DMS153 (cell line): ENCODE measurements around the gene MAPK1.
A peak's percentile ranks its signal among the peaks of the same experiment; 100 is the strongest.
"Not testable (repeated sequence)": the region's sequence is repeated elsewhere in the genome, so short reads cannot be mapped to it uniquely, and the experiment has no call there.

Experiments used
- DNase-seq: peaks from one replicate; lab custom pipeline; 2025; lab: John Stamatoyannopoulos, UW

MAPK1 gene

GRCh38 chr22:21867528-21868266 is at the start of gene MAPK1:
Gene MAPK1 (minus strand): TSS chr22:21867645. CDS start chr22:21867440, 205 bp downstream.
- peak; percentile 74 for DNase-seq

DNA sequence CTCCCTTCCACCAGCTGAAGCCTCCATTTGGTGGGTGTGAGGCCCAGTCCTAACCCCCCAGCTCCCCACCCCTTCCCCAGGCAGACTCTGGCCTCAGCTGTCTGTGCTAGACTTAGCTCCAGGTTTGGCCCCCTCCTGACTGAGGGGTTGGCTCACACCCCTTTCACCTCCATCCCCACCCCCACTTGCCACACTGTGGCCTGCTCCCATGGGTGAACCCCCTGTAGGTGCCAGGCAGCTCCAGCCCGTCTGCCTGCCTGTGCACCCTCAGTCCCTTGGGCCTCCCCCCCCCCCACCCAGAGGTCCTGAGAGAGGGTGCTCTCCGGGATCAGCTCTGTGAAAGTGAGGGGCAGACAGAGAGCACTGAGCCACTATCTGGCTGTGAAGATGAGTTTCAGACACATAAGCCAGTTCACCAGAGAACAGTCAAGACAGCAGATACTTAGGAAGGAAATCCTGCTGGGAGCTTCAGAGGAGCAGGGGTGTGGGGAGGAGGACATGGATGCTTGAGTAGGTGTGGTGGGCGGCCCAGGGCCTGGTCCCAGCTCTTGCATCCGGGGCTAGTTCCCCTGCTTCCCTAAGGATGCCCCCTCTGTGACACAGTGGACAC is 49.0 kb upstream of the MAPK1 start:
- DNase-seq = no peak

DNA sequence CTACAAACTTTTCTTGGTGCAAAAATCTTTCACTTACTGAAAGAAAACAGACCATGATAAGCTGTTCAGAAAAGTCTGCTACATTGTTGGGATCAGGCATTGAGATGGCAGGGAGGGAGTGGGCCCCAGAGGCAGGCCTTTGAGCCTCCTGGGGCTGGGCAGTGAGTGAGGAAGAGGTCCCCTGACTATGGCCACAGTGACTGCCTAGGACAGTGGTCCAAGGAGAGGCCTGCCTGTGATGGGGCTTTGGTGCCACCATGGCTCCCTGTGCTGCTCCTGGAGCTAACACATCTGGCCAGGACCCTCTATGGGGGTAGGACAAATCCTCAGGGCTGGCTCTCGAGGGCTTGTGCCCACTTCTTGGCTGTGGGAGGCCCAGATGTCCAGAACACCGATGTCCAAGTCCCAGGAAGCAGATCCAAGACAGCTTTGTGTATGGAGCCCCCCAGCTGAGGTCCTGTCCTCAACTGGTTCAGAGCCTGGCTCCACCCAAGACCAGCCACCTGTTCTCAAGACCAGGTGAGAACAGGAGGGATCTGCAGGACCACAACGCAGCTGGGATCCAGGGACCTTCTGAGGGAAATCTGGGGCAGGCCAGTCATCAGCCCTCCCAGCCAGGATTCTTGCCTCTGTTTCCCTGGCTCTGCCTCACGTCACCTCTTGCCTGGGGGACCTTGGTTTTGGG is 48.3 kb upstream of the MAPK1 start:
- no peak for DNase-seq

- DNase-seq = not testable (repeated sequence)
Observed at GRCh38 chr22:21914033-21914642, 46.7 kb upstream of the MAPK1 start.

DNA sequence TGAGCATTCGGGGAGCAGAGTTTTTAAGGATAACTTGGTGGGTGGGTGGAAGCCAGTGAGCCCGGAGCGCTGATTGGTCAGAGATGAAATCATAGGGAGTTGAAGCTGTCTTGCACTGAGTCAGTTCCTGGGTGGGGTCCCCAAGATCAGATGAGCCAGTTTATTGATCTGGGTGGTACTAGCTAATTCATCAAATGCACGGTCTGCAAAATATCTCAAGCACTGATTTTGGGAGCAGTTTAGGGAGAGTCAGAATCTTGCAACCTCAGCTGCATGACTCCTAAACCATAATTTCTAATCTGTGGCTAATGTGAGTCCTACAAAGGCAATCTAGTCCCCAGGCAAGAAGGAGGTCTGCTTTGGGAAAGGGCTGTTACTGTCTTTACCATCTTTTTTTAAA is 42.9 kb upstream of the MAPK1 start:
- not testable (repeated sequence) for DNase-seq

- DNase-seq = no peak
Observed at GRCh38 chr22:21909871-21910270, 42.4 kb upstream of the MAPK1 start.

GRCh38 chr22:21907638-21908522 is 40.4 kb upstream of the MAPK1 start:
- no peak for DNase-seq

- DNase-seq = not testable (repeated sequence)
Observed at GRCh38 chr22:21905234-21905633, 37.8 kb upstream of the MAPK1 start.

GRCh38 chr22:21904250-21904789 is 36.9 kb upstream of the MAPK1 start:
- no peak for DNase-seq

- DNase-seq = no peak
Observed at GRCh38 chr22:21903283-21903682, 35.8 kb upstream of the MAPK1 start.

GRCh38 chr22:21902296-21903087 is 35.0 kb upstream of the MAPK1 start:
- no peak for DNase-seq

GRCh38 chr22:21898354-21898896 is 31.0 kb upstream of the MAPK1 start:
- DNase-seq = no peak

DNA sequence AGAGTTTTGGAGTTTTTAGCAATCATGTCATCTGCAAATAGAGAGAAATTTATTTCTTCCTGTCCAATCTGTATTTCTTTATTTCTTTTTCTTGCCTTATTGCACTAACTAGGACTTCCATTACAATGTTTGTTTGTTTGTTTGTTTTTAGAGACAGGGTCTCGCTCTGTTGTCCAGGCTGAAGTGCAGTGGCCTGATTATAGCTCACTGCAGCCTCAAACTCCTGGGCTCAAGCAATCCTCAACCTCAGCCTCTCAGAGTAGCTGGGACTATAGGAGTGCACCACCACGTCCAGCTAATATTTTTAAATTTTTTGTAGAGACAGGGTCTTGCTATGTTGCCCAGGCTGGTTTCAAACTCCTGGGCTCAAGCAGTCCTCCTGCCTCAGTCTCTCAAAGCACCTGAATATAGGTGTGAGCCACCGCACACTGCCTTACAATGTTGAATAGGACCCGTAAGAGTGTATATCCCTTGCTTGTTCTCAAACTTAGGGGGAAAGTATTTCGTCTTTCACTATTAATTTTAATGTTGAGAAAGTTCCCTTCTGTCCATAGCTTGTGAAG is 29.6 kb upstream of the MAPK1 start:
- DNase-seq = no peak

GRCh38 chr22:21896275-21896674 is 28.8 kb upstream of the MAPK1 start:
- not testable (repeated sequence) for DNase-seq

DNA sequence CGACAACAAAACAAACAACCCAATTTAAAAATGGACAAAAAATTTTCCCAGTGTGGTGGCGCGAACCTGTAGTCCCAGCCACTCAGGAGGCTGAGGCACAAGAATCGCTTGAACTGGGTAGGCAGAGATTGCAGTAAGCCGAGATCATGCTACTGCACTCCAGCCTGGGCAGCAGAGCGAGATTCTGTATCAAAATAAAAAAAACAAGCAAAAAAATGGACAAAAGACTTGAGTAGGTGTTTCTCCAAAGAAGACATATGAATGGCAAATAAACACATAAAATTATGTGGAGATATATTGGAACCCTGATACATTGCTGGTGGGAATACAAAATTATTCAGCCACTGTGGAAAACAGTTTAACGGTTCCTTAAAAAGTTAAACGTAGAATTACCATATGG is 27.4 kb upstream of the MAPK1 start:
- DNase-seq = no peak

GRCh38 chr22:21889251-21889990 is 22.0 kb upstream of the MAPK1 start:
- no peak for DNase-seq

- no peak for DNase-seq
Observed at GRCh38 chr22:21887841-21888240, 20.4 kb upstream of the MAPK1 start.

DNA sequence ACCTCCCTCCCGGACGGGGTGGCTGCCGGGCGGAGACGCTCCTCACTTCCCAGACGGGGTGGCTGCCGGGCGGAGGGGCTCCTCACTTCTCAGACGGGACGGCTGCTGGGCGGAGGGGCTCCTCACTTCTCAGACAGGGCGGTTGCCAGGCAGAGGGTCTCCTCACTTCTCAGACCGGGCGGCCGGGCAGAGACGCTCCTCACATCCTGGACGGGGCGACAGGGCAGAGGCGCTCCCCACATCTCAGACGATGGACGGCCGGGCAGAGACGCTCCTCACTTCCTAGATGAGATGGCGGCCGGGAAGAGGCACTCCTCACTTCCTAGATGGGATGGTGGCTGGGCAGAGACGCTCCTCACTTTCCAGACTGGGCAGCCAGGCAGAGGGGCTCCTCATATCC is 16.5 kb upstream of the MAPK1 start:
- not testable (repeated sequence) for DNase-seq

DNA sequence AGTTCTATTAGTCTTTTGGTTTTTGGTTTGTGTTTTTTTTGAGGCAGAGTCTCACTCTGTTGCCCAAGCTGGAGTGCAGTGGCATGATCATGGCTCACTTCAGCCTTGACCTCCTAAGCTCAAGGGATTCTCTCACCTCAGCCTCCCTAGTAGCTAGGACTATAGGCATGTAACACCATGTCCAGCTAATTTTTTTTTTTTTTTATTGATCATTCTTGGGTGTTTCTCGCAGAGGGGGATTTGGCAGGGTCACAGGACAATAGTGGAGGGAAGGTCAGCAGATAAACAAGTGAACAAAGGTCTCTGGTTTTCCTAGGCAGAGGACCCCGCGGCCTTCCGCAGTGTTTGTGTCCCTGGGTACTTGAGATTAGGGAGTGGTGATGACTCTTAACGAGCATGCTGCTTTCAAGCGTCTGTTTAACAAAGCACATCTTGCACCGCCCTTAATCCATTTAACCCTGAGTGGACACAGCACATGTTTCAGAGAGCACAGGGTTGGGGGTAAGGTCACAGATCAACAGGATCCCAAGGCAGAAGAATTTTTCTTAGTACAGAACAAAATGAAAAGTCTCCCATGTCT is 15.4 kb upstream of the MAPK1 start:
- DNase-seq = not testable (repeated sequence)
